ENCODE results near the gene GAB1.

The GAB1 gene

DNA sequence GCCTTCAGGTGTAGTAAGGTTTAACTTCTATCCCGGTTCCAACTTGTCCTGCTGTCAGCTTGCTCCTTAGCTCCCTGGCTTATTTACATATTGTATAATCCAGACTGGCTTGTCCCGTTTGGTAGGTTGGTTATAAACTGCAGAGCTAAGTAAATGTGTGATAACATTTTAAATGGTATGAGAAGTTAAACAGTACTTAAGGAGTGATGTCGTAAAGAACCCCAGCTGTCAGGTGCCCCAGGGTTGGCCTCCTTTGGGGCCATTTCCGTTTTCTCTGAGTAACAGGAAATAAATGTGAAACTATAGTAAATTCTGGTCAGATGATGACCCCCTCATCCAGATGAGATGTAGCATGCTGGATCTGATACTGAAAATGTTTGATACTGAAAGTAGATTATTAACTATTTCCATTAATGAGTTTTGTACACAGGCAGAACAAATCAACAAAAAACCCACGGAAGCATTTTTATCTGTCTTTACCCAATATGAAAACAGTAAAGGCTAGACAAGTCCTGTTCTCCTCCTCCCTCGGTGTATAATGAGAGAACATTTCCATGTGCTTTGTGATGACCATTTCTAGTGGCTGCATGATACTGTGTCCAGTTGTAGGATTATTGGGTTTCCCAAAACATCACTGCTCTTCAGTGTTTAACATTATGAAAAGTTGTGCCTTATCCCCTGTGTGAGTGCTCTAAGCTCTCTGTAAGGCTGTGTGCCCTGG lies 22.4 kb downstream of the GAB1 start:
- no peak for DNase-seq (ENCODE audit: low read depth in 2 of 2)

DNA sequence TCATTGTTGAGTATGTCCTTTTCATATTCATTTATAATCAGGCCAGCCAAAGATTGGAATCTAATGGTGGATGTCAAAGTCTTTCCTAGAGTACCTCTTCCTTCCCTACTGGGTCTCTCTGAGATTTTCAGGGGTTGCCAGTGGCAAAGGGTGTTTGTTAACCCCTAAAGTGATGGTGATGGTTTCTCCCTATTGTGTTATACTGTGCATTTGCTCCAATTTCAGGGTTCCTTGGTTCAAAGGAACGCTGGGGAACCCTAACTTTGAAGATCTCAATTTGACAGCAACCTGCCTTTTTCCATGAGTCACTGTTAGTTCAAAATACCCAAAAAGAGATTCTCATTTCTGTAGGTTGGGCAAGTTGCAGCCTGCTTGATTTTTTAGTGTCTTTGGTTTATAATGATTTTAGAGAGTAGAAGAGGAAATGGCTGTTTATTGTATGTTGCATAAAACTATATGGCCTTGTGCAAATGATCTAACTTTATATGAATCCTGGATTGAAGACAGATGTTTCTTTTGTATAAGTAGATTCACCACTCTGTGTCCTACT lies 23.0 kb downstream of the GAB1 start:
- no peak for DNase-seq (ENCODE audit: low read depth in 2 of 2)

DNA sequence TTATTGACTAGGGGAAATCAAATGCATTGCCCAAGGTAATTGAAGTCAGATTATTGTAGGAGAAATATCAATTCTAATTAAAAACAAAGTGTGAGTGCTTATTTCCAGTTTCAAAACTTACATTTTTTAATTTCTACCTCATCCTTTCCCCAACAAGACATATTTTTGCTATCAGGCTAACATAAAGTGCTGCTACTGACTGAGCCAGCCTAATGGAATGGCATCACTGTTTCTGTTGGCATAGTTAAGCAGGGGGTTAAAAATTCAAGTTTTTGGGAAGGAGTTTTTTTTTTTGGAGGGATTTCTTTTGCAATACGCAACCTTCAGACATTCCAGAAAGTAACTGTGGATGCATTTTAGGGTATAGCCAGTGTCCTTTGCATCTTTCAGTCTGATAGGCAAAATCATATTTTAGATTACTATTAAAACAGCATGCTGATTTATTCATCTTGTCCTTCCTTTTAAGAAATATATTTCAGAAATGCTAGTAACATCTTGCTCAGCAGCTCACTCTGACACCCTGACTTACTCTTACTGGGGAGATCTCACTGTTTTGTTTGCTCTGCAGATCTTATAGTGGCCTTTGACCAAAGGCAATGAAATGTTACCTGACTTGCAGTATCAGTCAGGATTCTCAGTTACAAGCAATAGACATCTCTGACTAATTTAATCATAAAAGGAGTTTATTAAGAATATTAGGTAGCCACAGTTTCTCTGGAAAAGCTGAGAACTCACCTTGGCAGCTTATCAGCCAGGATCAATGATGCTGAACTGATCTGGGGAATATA lies 24.4 kb downstream of the GAB1 start:
- no peak for DNase-seq (ENCODE audit: low read depth in 2 of 2)

DNA sequence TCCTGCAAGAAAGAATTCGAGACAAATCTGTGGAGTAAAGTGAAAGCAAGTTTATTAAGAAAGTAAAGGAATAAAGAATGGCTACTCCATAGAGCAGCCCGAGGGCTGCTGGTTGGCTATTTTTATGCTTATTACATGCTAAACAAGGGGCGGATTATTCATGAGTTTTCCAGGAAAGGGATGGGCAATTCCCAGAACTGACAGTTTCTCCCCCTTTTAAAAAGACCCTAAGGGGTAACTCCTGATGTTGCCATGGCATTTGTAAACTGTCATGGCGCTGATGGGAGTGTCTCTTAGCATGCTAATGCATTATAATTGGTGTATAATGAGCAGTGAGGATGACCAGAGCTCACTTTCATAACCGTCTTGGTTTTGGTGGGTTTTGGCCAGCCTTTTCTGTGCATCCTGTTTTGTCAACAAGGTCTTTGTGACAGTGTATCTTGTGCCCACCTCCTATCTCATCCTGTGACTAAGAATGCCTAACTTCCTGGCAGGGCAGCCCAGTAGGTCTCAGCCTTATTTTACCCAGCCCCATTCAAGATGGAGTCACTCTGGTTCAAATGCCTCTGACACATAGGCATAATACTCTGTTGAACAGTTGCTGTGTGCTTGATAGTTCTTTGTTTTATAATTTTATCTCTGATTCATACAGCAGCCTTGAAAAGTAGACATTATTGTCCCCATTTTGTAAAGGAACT lies 25.8 kb downstream of the GAB1 start:
- DNase-seq (ENCODE audit: low read depth in 2 of 2), result no peak

DNA sequence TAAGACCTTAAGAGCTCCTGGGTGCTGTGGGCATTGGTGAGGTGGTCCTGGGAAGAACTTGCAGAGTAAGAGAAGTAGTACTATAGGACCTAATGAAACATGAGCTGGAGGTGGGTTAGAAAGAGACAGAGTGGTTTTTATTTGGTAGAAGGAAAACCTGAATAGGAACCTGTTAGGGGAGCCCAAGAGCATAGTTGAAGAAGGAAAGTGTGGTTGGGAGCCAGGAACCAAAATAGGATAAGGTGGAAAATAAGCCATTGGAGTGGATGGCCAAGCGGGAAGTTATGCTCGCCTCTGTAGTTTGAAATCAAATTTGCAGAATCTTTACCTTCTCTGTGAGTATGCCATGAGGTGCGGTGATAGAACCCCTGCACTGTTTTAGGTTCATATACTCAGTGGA lies 26.7 kb downstream of the GAB1 start:
- no peak for DNase-seq (ENCODE audit: low read depth in 2 of 2)

DNA sequence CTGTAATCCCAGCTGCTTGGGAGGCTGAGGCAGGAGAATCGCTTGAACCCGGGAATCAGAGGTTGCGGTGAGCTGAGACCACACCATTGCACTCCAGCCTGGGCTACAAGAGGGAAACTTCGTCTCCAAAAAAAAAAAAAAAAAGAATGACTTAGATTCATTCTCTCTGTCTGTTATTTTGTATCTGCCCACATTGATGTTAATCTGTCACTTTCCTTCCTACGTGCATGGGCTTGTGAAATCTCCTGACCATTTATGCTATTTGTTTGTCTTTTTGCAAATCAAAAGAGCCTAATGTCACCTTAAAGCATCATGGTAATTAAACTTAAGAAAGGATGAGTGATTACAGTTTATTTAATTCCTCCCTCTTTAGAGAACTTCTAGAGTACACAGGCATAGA lies 27.4 kb downstream of the GAB1 start:
- DNase-seq (ENCODE audit: low read depth in 2 of 2), result no peak

DNA sequence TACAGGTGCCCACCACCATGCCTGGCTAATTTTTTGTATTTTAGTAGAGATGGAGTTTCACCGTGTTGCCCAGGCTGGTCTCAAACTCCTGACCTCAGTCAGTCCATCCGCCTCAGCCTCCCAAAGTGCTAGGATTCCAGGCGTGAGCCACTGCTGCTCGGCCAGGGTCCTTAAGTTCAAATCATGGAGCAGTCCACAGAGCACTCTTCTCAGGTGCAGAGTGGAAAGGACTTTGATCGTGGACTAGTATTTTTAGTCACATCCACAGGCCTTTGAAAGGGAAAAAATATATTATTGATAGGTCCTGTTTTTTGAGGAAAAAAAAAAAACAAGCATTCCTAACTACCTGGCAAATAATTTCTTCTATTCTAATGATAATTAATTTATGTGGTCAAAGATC lies 31.2 kb downstream of the GAB1 start:
- no peak for DNase-seq (ENCODE audit: low read depth in 2 of 2)

DNA sequence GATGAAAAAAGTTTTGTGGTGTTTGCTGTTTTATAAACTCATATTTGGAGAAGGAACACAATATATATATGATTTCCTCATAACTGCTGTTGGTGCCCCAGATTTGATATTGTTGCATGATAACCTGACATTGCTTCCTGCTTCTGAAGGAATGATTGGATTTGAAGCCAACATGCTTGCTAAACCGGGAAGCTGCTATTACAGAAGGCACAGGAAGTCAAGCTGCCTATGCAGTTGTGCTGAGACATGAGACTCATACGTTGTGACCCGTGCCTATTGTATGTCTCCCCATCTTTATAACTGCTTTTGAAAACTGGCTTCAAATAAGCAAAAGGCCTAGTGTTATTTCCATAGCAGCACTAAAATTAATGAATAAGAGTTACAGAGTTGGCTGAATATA lies 32.9 kb downstream of the GAB1 start:
- no peak for DNase-seq (ENCODE audit: low read depth in 2 of 2)

DNA sequence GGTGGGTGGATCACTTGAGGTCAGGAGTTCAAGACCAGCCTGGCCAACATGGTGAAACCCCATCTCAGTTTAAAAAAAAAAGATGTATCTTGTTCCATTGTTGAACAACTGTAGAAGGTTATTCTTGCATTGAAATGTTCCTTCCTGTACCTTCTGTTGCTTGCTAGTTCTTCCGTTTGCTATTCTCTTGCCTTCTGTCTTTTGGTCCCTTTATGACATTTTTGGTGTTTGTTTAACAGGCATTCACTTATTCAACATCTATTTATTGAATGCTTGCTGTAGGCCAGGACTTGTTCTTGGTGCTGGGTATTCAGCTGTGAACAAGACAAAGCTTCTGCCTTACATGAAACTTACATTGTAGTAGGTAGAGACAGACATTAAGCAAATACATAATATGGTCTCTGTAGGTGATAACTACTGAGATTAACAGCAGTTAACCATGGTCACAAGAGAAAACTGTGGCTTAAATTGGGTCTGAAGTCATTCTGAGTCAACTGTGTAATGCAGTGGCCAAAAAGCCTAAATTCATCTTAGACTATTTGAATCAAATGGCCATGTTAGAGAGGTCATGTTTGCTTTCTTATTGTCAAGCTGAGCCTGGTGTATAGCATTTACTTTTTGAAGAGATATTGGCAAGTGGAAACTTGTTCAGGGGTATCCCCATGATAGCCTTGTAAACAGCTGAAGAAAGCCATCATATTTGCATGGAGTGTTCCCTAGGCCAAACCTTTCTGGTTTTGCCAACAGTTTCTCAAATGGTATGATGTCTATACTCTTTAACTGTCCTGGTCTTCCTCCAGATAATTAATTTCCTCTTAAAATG lies 35.6 kb downstream of the GAB1 start:
- DNase-seq (ENCODE audit: low read depth in 2 of 2), result no peak

DNA sequence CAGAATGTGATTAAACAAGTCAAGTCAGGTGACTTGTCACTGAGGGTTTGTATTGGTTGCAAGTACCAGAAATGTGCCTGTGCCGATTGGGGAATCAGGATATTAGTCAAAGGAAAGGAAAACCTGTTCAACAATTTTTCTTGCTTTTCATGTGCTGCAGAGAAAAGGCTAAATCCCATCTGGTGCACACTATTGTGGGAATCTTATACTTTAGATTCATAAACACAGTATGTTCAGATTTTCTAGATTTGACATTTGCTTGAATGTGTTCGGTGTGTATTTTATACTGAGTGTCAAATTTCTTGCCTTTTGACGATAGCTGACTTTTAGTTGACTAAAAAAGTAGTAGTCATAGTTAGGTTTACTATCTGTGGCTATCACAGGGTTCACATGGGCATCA lies 37.6 kb downstream of the GAB1 start:
- no peak for DNase-seq (ENCODE audit: low read depth in 2 of 2)

DNA sequence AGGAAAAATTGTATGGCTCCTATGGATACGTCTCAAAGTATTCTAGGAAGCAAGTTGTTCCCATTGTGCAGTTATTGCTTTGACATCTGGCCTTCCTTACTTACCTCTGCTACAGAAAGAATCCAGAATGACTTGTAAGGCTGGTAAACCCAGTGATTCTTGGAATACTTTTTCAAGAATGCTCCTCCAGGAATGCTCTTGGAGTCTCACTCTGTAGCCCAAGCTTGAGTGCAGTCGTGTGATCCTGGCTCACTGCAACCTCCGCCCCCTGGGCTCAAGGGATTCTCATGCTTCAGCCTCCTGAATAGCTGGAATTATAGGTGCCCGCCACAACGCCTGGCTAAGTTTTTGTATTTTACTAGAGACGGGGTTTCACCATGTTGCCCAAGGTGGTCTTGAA lies 38.1 kb downstream of the GAB1 start:
- no peak for DNase-seq (ENCODE audit: low read depth in 2 of 2)

DNA sequence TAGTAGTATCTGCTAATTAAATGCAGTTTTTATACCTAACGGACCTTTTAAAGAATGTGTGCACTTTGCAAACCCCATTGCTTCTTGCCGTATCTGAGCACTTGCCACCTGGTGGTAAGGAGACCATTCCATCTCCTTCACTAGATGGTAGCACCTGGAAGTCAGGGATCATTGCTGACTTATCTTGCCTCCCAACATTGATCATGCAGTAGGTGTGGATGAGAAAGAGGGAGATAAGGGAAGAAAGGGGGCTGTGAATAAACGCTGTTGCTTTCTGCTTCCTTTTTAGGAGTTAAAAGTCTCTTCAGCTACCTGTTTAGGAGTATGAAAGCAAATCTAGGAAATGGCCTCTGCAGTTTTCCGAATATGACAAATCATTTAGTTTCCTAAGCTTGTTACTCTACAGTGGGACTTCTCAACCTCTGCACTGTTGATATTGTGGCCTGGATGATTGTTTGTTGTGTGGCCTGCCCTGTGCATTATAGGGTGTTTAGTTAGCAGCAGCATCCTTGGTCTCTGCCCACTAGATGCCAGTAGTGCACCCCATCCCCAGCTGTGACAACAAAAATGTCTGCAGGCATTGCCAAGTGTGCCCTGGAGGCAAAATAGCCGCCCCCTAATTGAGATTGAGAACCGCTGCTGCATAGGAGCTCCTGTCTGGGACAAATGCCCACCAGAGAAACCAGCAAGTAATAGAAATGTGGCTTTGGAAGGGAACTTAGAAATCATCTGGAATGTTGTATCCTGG lies 38.8 kb downstream of the GAB1 start:
- DNase-seq (ENCODE audit: low read depth in 2 of 2), result no peak

DNA sequence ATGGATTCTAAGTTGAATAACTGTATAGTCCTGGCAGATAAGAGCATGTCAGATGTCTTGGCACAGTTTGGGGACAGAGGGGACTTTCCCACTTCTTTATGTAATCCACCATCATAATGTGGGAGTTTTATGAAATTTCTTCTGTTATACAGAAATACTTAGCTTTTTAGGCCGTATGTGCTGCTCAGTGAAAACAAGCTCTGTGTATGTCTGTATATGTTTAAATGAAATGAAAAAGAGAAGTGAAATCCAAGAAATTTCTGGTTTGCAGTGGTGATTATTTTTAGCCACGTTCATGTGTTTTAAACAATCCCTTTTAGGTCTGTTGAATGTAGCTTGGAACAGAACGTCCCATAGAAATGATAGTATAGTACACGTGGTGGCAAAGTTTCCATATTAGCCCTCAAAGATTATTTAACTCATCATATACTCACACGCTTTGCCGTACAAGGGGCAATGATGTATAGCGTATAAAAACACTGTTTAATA lies 41.0 kb downstream of the GAB1 start:
- DNase-seq (ENCODE audit: low read depth in 2 of 2), result no peak

DNA sequence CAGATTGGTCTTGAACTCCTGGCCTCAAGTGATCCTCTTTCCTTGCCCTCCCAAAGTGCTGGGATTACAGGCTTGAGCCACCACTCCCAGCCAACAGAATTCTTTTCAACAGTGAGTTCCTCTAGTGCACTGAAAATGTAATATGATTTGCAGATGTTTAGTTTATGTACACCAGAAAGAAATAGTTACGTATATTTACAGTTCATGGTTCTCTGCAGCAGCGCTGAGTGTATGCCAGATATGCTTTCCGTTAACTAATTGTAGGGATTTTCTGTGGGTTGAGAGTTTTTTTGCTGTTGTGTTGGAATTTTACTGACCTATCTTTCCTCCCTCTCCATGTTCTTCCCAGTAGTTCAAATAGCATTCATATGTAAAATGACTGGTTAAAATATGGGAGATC lies 44.0 kb downstream of the GAB1 start:
- DNase-seq (ENCODE audit: low read depth in 2 of 2), result no peak

DNA sequence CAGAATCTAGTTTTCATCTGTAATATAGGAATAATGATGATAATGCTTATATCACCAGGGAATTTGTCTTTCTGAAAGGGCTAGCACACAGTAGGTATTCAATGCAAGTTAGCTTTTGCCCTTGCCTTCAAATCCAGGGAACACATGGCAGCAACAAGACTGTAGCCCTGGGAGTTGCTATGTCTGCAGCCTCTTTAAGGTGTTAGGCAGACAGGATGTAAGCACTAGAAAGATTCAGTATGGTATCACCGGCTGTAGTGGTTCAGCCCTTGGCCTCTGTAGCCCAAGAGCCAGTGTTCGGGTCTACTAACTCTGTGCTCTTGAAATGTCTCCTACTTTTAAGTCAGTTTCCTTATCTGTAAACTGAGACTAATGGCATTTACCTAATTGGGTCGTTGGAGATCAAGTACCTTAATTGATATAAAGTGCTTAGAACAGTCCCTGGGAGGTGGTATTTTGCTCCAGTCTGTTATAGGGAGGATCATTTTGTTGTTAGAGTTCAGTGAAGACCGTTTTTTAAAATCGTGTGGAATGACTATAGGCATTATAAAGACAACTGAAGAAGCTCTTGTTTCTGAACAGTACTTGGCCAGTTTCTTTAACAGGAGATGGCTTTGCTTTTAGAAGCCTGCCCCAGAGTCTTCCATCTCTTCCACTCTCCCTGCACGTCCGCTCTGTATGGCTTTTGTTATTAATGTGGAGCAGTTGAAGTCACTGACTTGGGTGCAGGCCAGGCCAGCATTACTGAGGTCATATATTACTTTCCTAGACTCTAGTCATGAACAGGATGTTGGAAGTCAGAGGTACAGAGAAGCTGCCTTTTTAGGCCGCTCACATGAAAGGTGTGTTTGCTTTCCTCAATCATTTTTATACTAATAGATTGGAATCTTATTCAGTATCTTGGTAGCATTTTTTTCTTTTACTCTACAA lies 44.8 kb downstream of the GAB1 start:
- no peak for DNase-seq (ENCODE audit: low read depth in 2 of 2)

DNA sequence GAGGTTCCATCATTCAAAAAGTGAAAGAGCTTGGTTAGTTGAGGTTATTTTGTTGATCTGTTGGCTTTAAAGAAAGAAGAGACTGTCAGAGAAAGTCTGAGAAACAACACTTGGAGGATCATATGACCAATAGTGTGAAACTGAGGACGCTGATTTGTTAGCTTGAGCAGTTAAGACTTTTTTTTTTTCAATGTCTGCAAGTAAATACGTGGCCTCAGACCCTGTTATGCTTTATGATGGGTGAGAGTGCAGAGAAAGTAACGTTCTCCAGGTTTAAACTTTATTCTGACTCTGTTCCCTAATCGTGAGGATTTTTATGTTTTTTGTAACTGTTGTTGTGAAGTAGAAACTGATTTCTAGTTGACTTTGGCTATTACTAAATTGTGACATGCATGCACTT lies 45.9 kb downstream of the GAB1 start:
- DNase-seq (ENCODE audit: low read depth in 2 of 2), result no peak

DNA sequence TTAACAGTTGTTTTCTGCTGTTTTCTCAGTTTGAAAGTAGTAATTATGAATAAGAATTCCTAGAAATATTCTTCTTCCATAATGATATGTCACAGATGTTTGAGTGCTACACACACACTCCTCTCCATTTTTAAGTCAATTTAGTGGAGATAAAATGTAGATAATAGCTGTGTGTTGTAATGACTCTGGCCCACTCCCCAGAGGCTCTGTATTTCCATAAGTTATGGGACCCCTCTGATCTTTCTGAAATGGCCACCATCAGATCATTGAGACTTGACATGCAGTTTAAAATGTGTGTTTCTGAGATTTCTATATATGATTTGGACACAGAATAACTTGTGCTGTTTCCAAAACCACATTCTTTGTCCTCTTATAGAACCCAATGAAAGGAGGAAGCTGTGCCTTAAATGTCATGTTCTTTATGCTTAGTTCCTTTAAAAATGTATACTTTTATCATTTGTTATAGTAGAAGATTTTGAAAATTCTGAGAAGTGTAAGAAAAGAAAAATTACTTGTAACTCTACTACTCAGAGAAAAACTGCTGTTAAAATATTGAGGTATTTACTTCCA lies 46.4 kb downstream of the GAB1 start:
- no peak for DNase-seq (ENCODE audit: low read depth in 2 of 2)

DNA sequence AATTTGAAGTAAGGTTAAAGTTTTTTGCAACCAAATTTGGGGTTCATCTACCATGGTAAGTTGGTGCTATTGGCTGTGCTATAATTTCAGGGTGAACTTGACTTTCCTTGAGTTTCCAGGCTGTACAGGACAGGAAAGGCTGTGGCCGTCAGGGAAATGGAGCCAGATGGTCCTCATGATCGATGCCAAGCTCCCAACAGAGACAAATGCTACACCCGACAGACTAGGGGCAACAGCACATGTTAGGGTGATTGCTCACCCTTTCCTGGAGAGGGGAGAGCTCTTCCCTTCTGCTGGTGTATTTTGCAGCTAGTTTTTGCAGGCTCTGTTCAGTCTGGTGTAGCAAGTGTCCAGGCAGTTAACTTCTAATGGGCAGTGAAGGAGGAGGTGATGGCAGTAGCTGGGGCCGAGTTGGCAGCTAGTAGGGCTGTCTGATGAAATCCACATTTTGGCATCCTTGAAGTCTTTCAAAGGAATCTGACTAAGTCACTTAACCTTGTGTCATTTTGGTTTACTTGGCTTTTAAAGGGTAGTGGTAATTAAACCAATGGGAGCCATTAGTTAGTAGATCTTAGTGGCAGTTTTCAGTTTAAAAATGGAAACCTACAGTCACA lies 47.8 kb downstream of the GAB1 start:
- no peak for DNase-seq (ENCODE audit: low read depth in 2 of 2)

DNA sequence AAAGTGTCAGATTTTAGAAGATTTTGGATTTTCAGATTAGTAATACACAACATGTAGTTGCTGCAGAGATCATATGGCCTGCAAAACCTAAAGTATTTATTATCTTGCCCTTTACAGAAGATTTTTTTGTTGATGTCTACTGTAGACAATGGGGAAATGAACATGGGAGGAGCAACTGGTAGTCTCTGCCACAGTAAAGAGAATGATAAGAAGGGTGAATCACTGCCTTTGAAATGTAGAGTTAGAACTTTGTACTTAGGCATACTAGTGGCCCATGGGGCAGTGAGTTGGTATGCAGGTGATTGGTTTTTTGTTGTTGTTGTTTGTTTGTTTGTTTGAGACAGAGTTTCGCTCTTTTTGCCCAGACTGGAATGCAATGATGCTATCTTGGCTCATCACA lies 50.1 kb downstream of the GAB1 start:
- no peak for DNase-seq (ENCODE audit: low read depth in 2 of 2)

Data from stimulated activated CD8-positive, alpha-beta memory T cell treated with anti-CD3 and anti-CD28 coated beads, Interleukin-7, amount 100 ng/mL, for 4 hours (primary cell).